SK-N-SH (cell line): Measurements from ENCODE around the gene FLYWCH2. TPM values are rescaled to one million over a fixed set of nuclear protein-coding genes. Genes with fewer than 3 reads are reported as not detected.

Experiments
- CTCF ChIA-PET: fragments of 300-600, 350-600 bp; formaldehyde crosslinking; extraction: SDS; loops from one replicate; lab custom pipeline; 2021; lab: Yijun Ruan, JAX
- POLR2A ChIA-PET: fragments of 350-600 bp; sonication (Branson Sonifier 250); formaldehyde crosslinking; extraction: SDS; loops from one replicate; lab custom pipeline; 2020; ENCODE audit warnings: antibody characterized with exemption, inconsistent platforms; lab: Yijun Ruan, JAX
- DNase-seq: peaks from one replicate; pipeline ENCODE4 v3.0.0; 2012
- H2AFZ ChIP-seq: fragments of 200-600 bp; sonication (generic); 2 replicates; pipeline ENCODE4 v1.8.1; 2016; ENCODE audit warnings: antibody characterized with exemption, mild to moderate bottlenecking, low read depth
- H3F3A ChIP-seq: fragments of 200-600 bp; sonication (generic); replicated peaks from 2 replicates; pipeline ENCODE3; 2016; ENCODE audit warnings: antibody characterized with exemption, mild to moderate bottlenecking; ENCODE audit not compliant: insufficient read depth
- H3K27ac ChIP-seq, 2 experiments: fragments of 200-500 bp in 1 of 2; fragments of 200-600 bp in 1 of 2; sonication (Bioruptor generic) in 1 of 2; sonication (generic), shearing (Covaris generic) in 1 of 2; 2 replicates each; pipeline versions ENCODE4 v1.5.1 to v1.6.1; 2014 to 2016; ENCODE audit warnings: low read depth in 2 of 2, inconsistent platforms in 1 of 2, low read length in 1 of 2, mild to moderate bottlenecking in 1 of 2, mixed read lengths in 1 of 2
- H3K27me3 ChIP-seq: fragments of 200-600 bp; sonication (generic), shearing (Covaris generic); 2 replicates; pipeline ENCODE4 v1.6.1; 2016; ENCODE audit warnings: mixed run types; ENCODE audit not compliant: insufficient read depth
- H3K36me3 ChIP-seq, 2 experiments: fragments of 200-500 bp in 1 of 2; fragments of 200-600 bp in 1 of 2; sonication (Bioruptor generic) in 1 of 2; sonication (generic) in 1 of 2; replicated peaks in 1 of 2; 2 replicates each; pipeline versions ENCODE3 to v1.5.1; 2014 to 2016; ENCODE audit warnings: low read length in 1 of 2, mild to moderate bottlenecking in 1 of 2; ENCODE audit not compliant: insufficient read depth in 2 of 2, control insufficient read depth in 1 of 2
- H3K4me1 ChIP-seq, 2 experiments: fragments of 200-500 bp in 1 of 2; fragments of 200-600 bp in 1 of 2; sonication (Bioruptor generic) in 1 of 2; sonication (generic), shearing (Covaris generic) in 1 of 2; 2 replicates each; pipeline versions ENCODE4 v1.5.1 to v1.6.1; 2014 to 2016; ENCODE audit warnings: low read depth in 1 of 2, low read length in 1 of 2, mixed run types in 1 of 2; ENCODE audit not compliant: insufficient read depth in 2 of 2, control insufficient read depth in 1 of 2
- H3K4me2 ChIP-seq: fragments of 200-600 bp; sonication (generic), shearing (Covaris generic); 2 replicates; pipeline ENCODE4 v1.6.1; 2017; ENCODE audit warnings: mixed run types
- H3K4me3 ChIP-seq, 2 experiments: fragments of 200-500 bp in 1 of 2; fragments of 200-600 bp in 1 of 2; sonication (Bioruptor generic) in 1 of 2; sonication (generic), shearing (Covaris generic) in 1 of 2; 2 replicates each; pipeline versions ENCODE4 v1.5.1 to v1.8.1; 2014 to 2016; ENCODE audit warnings: low read depth in 2 of 2, inconsistent platforms in 1 of 2, low read length in 1 of 2, mild to moderate bottlenecking in 1 of 2, mixed read lengths in 1 of 2, moderate library complexity in 1 of 2
- H3K79me2 ChIP-seq: fragments of 200-600 bp; sonication (generic); 2 replicates; pipeline ENCODE4 v1.8.1; 2017; ENCODE audit warnings: mild to moderate bottlenecking; ENCODE audit not compliant: insufficient read depth
- H3K9ac ChIP-seq: fragments of 200-600 bp; sonication (generic); 2 replicates; pipeline ENCODE4 v1.6.1; 2017; ENCODE audit warnings: mixed run types
- H3K9me2 ChIP-seq: fragments of 200-600 bp; sonication (generic); 2 replicates; pipeline ENCODE4 v1.6.1; 2017; ENCODE audit warnings: mixed run types
- H3K9me3 ChIP-seq: fragments of 200-600 bp; sonication (generic); 2 replicates; pipeline ENCODE4 v1.6.1; 2017; ENCODE audit warnings: mixed run types, mild to moderate bottlenecking, moderate library complexity
- H4K20me1 ChIP-seq: fragments of 200-600 bp; sonication (generic); 2 replicates; pipeline ENCODE4 v1.6.1; 2017; ENCODE audit warnings: mild to moderate bottlenecking, mixed run types; ENCODE audit not compliant: insufficient read depth
- CHD2 ChIP-seq: fragments of 150-350 bp; IDR thresholded peaks from 2 replicates; pipeline ENCODE4 v1.6.1; 2018; ENCODE audit warnings: low read length; ENCODE audit not compliant: partially characterized antibody
- EP300 ChIP-seq, 2 experiments: IDR thresholded peaks; 2 replicates each; pipeline versions ENCODE4 v1.4.0 to v1.6.1; 2012; ENCODE audit warnings: borderline replicate concordance in 1 of 2, low read depth in 1 of 2, low read length in 1 of 2
- EZH2phosphoT487 ChIP-seq: fragments of 200-600 bp; sonication (generic); IDR thresholded peaks from 2 replicates; pipeline ENCODE4 v1.6.1; 2017; ENCODE audit warnings: low read depth, mixed run types, mild to moderate bottlenecking, antibody characterized with exemption, moderate library complexity, borderline replicate concordance
- FOSL2 ChIP-seq: IDR thresholded peaks from 2 replicates; pipeline ENCODE4 v1.4.0; 2012; ENCODE audit warnings: low read depth, mild to moderate bottlenecking, moderate library complexity, borderline replicate concordance
- FOXJ3 ChIP-seq: sonication (generic); formaldehyde crosslinking; IDR thresholded peaks from 2 replicates; pipeline ENCODE4 v1.5.1; 2020; ENCODE audit warnings: mild to moderate bottlenecking, missing genetic modification reagents
- FOXM1 ChIP-seq: IDR thresholded peaks from 2 replicates; pipeline ENCODE4 v1.4.0; 2012; ENCODE audit warnings: low read depth, mild to moderate bottlenecking
- GABPA ChIP-seq: IDR thresholded peaks from 2 replicates; pipeline ENCODE4 v1.4.0; 2012; ENCODE audit warnings: low read depth, mild to moderate bottlenecking
- GATA2 ChIP-seq: sonication (generic); formaldehyde crosslinking; IDR thresholded peaks from 2 replicates; pipeline ENCODE4 v1.5.0; 2020; ENCODE audit warnings: mild to moderate bottlenecking, missing genetic modification reagents
- MEF2A ChIP-seq: IDR thresholded peaks from 2 replicates; pipeline ENCODE4 v1.4.0; 2012; ENCODE audit warnings: low read depth, borderline replicate concordance
- MXI1 ChIP-seq: IDR thresholded peaks from 2 replicates; pipeline ENCODE4 v1.6.1; 2012; ENCODE audit warnings: mild to moderate bottlenecking, low read depth, low read length, improper control_type of control experiment
- NRF1 ChIP-seq: IDR thresholded peaks from 2 replicates; pipeline ENCODE4 v1.6.1; 2012; ENCODE audit warnings: low read depth, mild to moderate bottlenecking, low read length
- RFX5 ChIP-seq: IDR thresholded peaks from 2 replicates; pipeline ENCODE4 v1.6.1; 2012; ENCODE audit warnings: mild to moderate bottlenecking, improper control_type of control experiment, low read length
- RXRA ChIP-seq: IDR thresholded peaks from 2 replicates; pipeline ENCODE4 v1.4.0; 2012; ENCODE audit warnings: low read depth, mild to moderate bottlenecking, borderline replicate concordance
- TAF1 ChIP-seq: IDR thresholded peaks from 2 replicates; pipeline ENCODE4 v1.6.1; 2012; ENCODE audit warnings: low read depth, mild to moderate bottlenecking, low read length, moderate library complexity, borderline replicate concordance
- YY1 ChIP-seq: IDR thresholded peaks from 2 replicates; pipeline ENCODE4 v1.4.0; 2012; ENCODE audit warnings: low read depth, mild to moderate bottlenecking
- WGBS: methylation state at CpG from one replicate; pipeline ENCODE4 v1.1.6; 2017; ENCODE audit warnings: low lambda C conversion rate; 5-methylcytosine and 5-hydroxymethylcytosine counted together
- polyA plus RNA-seq, 3 experiments: library from polyadenylated mRNA; depleted of rRNA; stranded (reverse); fragments of >200 nt; gene quantifications; 2 replicates each; pipeline ENCODE4 v1.2.3, GENCODE V29; 2012
- TF ChIP-seq, protein P1 (sequence below): IDR thresholded peaks from 2 replicates; pipeline ENCODE4 v1.4.0; 2012; ENCODE audit warnings: low read depth, borderline replicate concordance
- TF ChIP-seq, protein P2 (sequence below): IDR thresholded peaks from 2 replicates; pipeline ENCODE4 v1.6.1; 2012; ENCODE audit warnings: mild to moderate bottlenecking, low read depth, low read length, moderate library complexity
- TF ChIP-seq, protein P3 (sequence below): fragments of 150-350 bp; IDR thresholded peaks from 2 replicates; pipeline ENCODE4 v1.6.1; 2016; ENCODE audit warnings: mild to moderate bottlenecking, low read depth, low read length
- TF ChIP-seq, protein P4 (sequence below): fragments of 150-350 bp; IDR thresholded peaks from 2 replicates; pipeline ENCODE4 v1.6.1; 2017; ENCODE audit warnings: antibody characterized with exemption, low read length, low read depth, borderline replicate concordance

The FLYWCH2 gene
- polyA plus RNA-seq, 1 of the 3 experiments (the other 2 are of a cell fraction): 64.8 TPM

DNA sequence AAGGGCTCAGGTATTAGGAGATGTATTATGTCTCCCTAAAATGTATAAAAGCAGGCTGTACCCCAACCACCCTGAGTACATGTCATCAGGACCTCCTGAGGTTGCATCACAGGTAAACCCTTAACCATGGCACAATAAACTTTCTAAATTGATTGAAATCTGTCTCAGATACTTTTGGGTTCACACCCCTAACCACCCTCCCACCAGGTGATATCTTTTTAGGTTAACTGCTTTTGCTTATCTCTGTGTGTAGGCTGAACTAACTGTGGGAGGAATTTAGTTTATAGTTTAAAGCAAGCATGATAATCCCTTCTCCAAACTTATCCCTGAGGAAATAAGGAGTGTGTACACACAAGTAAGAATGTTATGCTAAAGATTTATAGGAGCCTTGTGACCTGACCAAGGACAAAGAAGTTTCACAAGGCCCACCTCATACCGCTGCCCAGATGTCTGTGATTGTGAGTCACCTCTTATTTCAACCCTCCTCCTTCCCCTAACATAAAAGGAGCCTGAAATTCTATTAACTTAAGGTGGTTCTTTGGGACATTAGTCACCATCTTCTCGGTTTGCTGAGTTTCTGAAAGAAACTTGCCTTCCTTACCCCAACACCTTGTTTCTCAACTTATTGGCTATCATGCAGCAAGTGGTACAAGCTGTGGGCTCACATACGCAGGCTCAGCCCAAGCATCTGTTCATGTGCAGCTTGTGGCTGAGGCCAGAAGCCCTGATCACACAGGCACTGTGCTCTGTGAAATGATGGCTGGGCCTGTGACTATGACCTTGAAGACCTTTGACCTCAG lies 36.3 kb upstream of the FLYWCH2 start (continued):
- TF ChIP-seq GATA2 (CRISPR knock-in tag) (no peak), CHD2 (no peak), RXRA (no peak), YY1 (no peak), EP300 (IDR thresholded peaks at IDR 0.05; ENCODE audit: borderline replicate concordance in 1 of 2, low read depth in 1 of 2, low read length in 1 of 2) (no peak)
- TF ChIP-seq, protein P1, sequence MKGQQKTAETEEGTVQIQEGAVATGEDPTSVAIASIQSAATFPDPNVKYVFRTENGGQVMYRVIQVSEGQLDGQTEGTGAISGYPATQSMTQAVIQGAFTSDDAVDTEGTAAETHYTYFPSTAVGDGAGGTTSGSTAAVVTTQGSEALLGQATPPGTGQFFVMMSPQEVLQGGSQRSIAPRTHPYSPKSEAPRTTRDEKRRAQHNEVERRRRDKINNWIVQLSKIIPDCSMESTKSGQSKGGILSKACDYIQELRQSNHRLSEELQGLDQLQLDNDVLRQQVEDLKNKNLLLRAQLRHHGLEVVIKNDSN: no peak

DNA sequence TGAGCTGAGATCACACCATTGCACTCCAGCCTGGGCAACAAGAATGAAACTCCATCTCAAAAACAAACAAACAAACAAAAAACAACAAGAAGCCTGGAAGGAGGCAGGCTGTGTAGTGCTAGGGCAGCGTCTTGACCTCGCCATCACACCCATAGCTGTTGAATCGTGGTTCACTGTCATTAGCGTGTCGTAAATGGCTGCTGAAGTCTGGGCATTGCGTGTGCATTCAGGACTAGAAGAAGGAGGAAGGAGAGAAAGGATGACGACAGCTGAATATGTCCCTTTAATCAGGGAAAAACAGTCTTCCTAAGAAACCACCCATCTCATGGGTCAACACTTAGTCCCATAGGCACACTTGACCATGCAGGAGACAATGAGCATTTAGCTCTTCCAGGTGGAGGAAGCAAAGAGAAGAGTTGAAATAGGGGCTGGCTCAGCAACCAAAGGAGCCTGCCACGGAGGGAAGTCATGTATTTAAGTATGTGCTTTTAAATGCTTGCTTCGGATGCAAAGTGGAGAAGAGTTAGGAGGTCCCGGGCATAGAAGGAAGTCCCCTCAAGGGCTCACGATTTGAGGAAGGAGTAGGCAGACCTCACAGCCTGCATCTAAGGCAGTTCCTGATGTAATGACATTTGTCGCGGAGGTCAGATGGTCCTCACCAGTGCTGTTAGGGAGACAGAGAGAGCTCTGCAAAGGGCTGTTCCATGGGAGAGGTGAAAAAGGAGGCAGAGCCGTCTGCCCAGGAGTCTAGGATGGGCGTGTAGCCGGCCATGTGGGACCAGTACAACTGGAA lies 33.9 kb upstream of the FLYWCH2 start:
- 0 out of 2 replicates have a peak, but pooled peaks cover 1% of the 10 kb centered on the region for H3K9me3 ChIP-seq
- no peak overlapping the region for H3K27ac ChIP-seq
- no peaks in the 10 kb centered on the region for H3F3A ChIP-seq
- H3K36me3 ChIP-seq: no peaks in the 10 kb centered on the region
- H3K4me3 ChIP-seq: no peak overlapping the region
- ChIA-PET CTCF (interaction anchor here (0.5 to 3.0 kb wide), 4 partner anchors 10 to 120 kb away, joined by 3 to 24 read pairs (median 4); no protein-coding TSS in a partner anchor), POLR2A (no interaction called here)
- H3K27me3 ChIP-seq: peaks cover 5% of the 10 kb centered on the region; the same call in 1 of the 2 replicates
- H4K20me1 ChIP-seq: no peaks in the 10 kb centered on the region
- TF ChIP-seq YY1 (no peak), EZH2phosphoT487 (no peak), TAF1 (no peak), MEF2A (no peak), MXI1 (no peak), RXRA (no peak), RFX5 (no peak), FOXM1 (no peak), EP300 (IDR thresholded peaks at IDR 0.05; ENCODE audit: borderline replicate concordance in 1 of 2, low read depth in 1 of 2, low read length in 1 of 2) (no peak), GABPA (no peak), FOXJ3 (CRISPR knock-in tag) (no peak), NRF1 (no peak), FOSL2 (no peak)
- TF ChIP-seq, protein P2, sequence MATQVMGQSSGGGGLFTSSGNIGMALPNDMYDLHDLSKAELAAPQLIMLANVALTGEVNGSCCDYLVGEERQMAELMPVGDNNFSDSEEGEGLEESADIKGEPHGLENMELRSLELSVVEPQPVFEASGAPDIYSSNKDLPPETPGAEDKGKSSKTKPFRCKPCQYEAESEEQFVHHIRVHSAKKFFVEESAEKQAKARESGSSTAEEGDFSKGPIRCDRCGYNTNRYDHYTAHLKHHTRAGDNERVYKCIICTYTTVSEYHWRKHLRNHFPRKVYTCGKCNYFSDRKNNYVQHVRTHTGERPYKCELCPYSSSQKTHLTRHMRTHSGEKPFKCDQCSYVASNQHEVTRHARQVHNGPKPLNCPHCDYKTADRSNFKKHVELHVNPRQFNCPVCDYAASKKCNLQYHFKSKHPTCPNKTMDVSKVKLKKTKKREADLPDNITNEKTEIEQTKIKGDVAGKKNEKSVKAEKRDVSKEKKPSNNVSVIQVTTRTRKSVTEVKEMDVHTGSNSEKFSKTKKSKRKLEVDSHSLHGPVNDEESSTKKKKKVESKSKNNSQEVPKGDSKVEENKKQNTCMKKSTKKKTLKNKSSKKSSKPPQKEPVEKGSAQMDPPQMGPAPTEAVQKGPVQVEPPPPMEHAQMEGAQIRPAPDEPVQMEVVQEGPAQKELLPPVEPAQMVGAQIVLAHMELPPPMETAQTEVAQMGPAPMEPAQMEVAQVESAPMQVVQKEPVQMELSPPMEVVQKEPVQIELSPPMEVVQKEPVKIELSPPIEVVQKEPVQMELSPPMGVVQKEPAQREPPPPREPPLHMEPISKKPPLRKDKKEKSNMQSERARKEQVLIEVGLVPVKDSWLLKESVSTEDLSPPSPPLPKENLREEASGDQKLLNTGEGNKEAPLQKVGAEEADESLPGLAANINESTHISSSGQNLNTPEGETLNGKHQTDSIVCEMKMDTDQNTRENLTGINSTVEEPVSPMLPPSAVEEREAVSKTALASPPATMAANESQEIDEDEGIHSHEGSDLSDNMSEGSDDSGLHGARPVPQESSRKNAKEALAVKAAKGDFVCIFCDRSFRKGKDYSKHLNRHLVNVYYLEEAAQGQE: no peak
- TF ChIP-seq, protein P1: no peak
- TF ChIP-seq, protein P3, sequence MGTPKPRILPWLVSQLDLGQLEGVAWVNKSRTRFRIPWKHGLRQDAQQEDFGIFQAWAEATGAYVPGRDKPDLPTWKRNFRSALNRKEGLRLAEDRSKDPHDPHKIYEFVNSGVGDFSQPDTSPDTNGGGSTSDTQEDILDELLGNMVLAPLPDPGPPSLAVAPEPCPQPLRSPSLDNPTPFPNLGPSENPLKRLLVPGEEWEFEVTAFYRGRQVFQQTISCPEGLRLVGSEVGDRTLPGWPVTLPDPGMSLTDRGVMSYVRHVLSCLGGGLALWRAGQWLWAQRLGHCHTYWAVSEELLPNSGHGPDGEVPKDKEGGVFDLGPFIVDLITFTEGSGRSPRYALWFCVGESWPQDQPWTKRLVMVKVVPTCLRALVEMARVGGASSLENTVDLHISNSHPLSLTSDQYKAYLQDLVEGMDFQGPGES: no peak
- TF ChIP-seq, protein P4, sequence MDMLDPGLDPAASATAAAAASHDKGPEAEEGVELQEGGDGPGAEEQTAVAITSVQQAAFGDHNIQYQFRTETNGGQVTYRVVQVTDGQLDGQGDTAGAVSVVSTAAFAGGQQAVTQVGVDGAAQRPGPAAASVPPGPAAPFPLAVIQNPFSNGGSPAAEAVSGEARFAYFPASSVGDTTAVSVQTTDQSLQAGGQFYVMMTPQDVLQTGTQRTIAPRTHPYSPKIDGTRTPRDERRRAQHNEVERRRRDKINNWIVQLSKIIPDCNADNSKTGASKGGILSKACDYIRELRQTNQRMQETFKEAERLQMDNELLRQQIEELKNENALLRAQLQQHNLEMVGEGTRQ: no peak
- 65% methylated on average over 16 of the region's 16 CpGs for WGBS
- no peak for DNase-seq
- H3K79me2 ChIP-seq: no peaks in the 10 kb centered on the region
- H3K4me2 ChIP-seq: no peak overlapping the region
- no peak overlapping the region for H3K9ac ChIP-seq
- H3K9me2 ChIP-seq: no peaks in the 10 kb centered on the region
- H2AFZ ChIP-seq: no peak overlapping the region
- peaks cover 0 to 6% of the 10 kb centered on the region in 2 experiments; a peak in 1 of 4 replicates for H3K4me1 ChIP-seq
